Endothelial cell of umbilical vein (primary cell): ENCODE measurements around the gene FGD6. TPM values are rescaled to one million over a fixed set of nuclear protein-coding genes. Genes with fewer than 3 reads are reported as not detected.

ENCODE experiments used
- BruUV-seq: library from RNA; stranded (reverse); fragments of 400-500 nt; replicated peaks from 2 replicates; lab custom pipeline; 2021; lab: Mats Ljungman, UMichigan
- CTCF ChIA-PET: fragments of 300-600, 350-600 bp; sonication (Branson Sonifier 250); formaldehyde crosslinking; loops from one replicate; lab custom pipeline; 2021; ENCODE audit warnings: antibody characterized with exemption, inconsistent platforms; lab: Charles Lee
- POLR2A ChIA-PET: fragments of 300-600, 350-600 bp; sonication (Branson Sonifier 250); formaldehyde crosslinking; loops from one replicate; lab custom pipeline; 2021; ENCODE audit warnings: antibody characterized with exemption, inconsistent platforms; lab: Charles Lee
- DNase-seq: peaks from one replicate; pipeline ENCODE4 v3.0.0-alpha.2; 2011; ENCODE audit warnings: low read depth, low spot score
- FAIRE-seq: peaks from 2 replicates; lab custom pipeline; 2011; peaks lifted over from hg19 to GRCh38; lab: Jason Lieb, UNC
- H2AFZ ChIP-seq: 2 replicates; pipeline ENCODE4 v1.6.0; 2012; ENCODE audit warnings: low read depth, low read length, control low read depth, inconsistent platforms
- H3K27ac ChIP-seq: 2 replicates; pipeline ENCODE4 v1.5.1; 2011; ENCODE audit warnings: low read depth, mild to moderate bottlenecking, control low read depth, low read length, moderate library complexity; ENCODE audit not compliant: insufficient read depth
- H3K27me3 ChIP-seq, 2 experiments: 2 replicates each; pipeline versions ENCODE4 v1.6.0 to v1.6.1; 2011; ENCODE audit warnings: low read length in 2 of 2, mixed read lengths in 1 of 2; ENCODE audit not compliant: control insufficient read depth in 2 of 2, insufficient read depth in 2 of 2
- H3K36me3 ChIP-seq, 2 experiments: 2 replicates in 1 of 2; 3 replicates in 1 of 2; pipeline ENCODE4 v1.5.1; 2011; ENCODE audit warnings: low read length in 2 of 2, mild to moderate bottlenecking in 1 of 2, moderate library complexity in 1 of 2; ENCODE audit not compliant: control insufficient read depth in 2 of 2, insufficient read depth in 2 of 2; ENCODE audit errors: extremely low read depth in 1 of 2
- H3K4me1 ChIP-seq: 3 replicates; pipeline ENCODE4 v1.5.1; 2011; ENCODE audit warnings: mild to moderate bottlenecking, low read length; ENCODE audit not compliant: control insufficient read depth, insufficient read depth; ENCODE audit errors: extremely low read depth
- H3K4me2 ChIP-seq: 2 replicates; pipeline ENCODE4 v1.6.1; 2011; ENCODE audit warnings: low read length, control low read depth, mixed read lengths; ENCODE audit not compliant: insufficient read depth
- H3K4me3 ChIP-seq, 3 experiments: fragments of 200-600 bp in 1 of 3; sonication (generic), shearing (Covaris generic) in 1 of 3; replicated peaks in 1 of 3; 2 replicates each; pipeline ENCODE4 v1.5.1; 2011 to 2016; ENCODE audit warnings: control low read depth in 3 of 3, low read length in 3 of 3, mild to moderate bottlenecking in 2 of 3, inconsistent platforms in 1 of 3, low read depth in 1 of 3, moderate library complexity in 1 of 3; ENCODE audit not compliant: insufficient read depth in 1 of 3
- H3K79me2 ChIP-seq: 2 replicates; pipeline ENCODE4 v1.6.0; 2012; ENCODE audit warnings: low read length, inconsistent platforms; ENCODE audit not compliant: control insufficient read depth, insufficient read depth
- H3K9ac ChIP-seq: replicated peaks from 2 replicates; pipeline ENCODE3; 2011; ENCODE audit warnings: low read length, control low read depth; ENCODE audit not compliant: insufficient read depth; ENCODE audit errors: extremely low read depth
- H3K9me1 ChIP-seq: replicated peaks from 3 replicates; pipeline ENCODE4 v1.6.0; 2011; ENCODE audit warnings: mild to moderate bottlenecking, low read length; ENCODE audit not compliant: control insufficient read depth, insufficient read depth; ENCODE audit errors: extremely low read depth
- H3K9me3 ChIP-seq: replicated peaks from 2 replicates; pipeline ENCODE4 v1.5.1; 2012; ENCODE audit warnings: low read length, inconsistent platforms; ENCODE audit not compliant: control insufficient read depth, insufficient read depth
- H4K20me1 ChIP-seq: replicated peaks from 2 replicates; pipeline ENCODE3; 2011; ENCODE audit warnings: mild to moderate bottlenecking, low read length; ENCODE audit not compliant: control insufficient read depth, insufficient read depth; ENCODE audit errors: extremely low read depth
- CTCF ChIP-seq, 2 donors: IDR thresholded peaks; 1 replicate in 1 of 2; 2 replicates in 1 of 2; pipeline ENCODE4 v1.5.1; 2011; ENCODE audit warnings: low read length in 2 of 2, mild to moderate bottlenecking in 2 of 2, moderate library complexity in 2 of 2, control low read depth in 1 of 2, inconsistent platforms in 1 of 2, low read depth in 1 of 2; ENCODE audit not compliant: insufficient read depth in 1 of 2; ENCODE audit errors: extremely low read depth in 1 of 2
- EZH2 ChIP-seq: IDR thresholded peaks from 2 replicates; pipeline ENCODE4 v1.6.1; 2012; ENCODE audit warnings: borderline replicate concordance, low read depth, mild to moderate bottlenecking, moderate library complexity, low read length, inconsistent platforms; ENCODE audit not compliant: severe bottlenecking
- FOS ChIP-seq: IDR thresholded peaks from 2 replicates; pipeline ENCODE4 v1.6.1; 2011; ENCODE audit warnings: mild to moderate bottlenecking, low read length, moderate library complexity, borderline replicate concordance; ENCODE audit not compliant: insufficient read depth
- GATA2 ChIP-seq: IDR thresholded peaks from 2 replicates; pipeline ENCODE4 v1.7.0; 2011; ENCODE audit warnings: low read depth, mild to moderate bottlenecking, moderate library complexity, mixed read lengths, low read length; ENCODE audit not compliant: insufficient read length, insufficient read depth
- JUN ChIP-seq: IDR thresholded peaks from 2 replicates; pipeline ENCODE4 v1.6.1; 2011; ENCODE audit warnings: borderline replicate concordance, low read depth; ENCODE audit not compliant: insufficient read length, insufficient read depth
- MAX ChIP-seq: IDR thresholded peaks from 2 replicates; pipeline ENCODE4 v1.6.1; 2011; ENCODE audit not compliant: insufficient read depth, insufficient read length
- MYC ChIP-seq: IDR thresholded peaks from one replicate; pipeline ENCODE4 v1.6.1; 2011; ENCODE audit warnings: mild to moderate bottlenecking, low read depth, low read length
- POLR2A ChIP-seq: IDR thresholded peaks from 2 replicates; pipeline ENCODE4 v1.6.1; 2012; ENCODE audit warnings: low read depth, mild to moderate bottlenecking, control low read depth, low read length
- POLR2AphosphoS5 ChIP-seq: IDR thresholded peaks from 2 replicates; pipeline ENCODE4 v1.6.1; 2012; ENCODE audit warnings: low read depth, mild to moderate bottlenecking, control low read depth, low read length, moderate library complexity; ENCODE audit not compliant: insufficient read depth
- dilution Hi-C: fragments of 300-500 bp; cut with MboI; formaldehyde crosslinking; loops from one replicate; pipeline ENCODE4 v1.15.0; 2019; ENCODE audit warnings: low sequenced_read_pairs; ENCODE audit not compliant: extremely low pct_ligation_motif_present
- intact Hi-C: fragments of 100-400 bp; cut with micrococcal nuclease; formaldehyde crosslinking; loops from one replicate; pipeline ENCODE4 v1.10.0; 2022
- polyA plus RNA-seq, 4 experiments: library from polyadenylated mRNA; depleted of rRNA in 3 of 4; stranded (reverse) in 3 of 4; unstranded in 1 of 4; fragments of >200 nt; gene quantifications; 2 replicates each; pipeline versions ENCODE4 v1.2.1 to v1.2.3, GENCODE V29; 2011 to 2012; ENCODE audit warnings: missing spikeins in 1 of 4
- total RNA-seq: library from RNA; stranded (reverse); gene quantifications from 2 replicates; pipeline ENCODE4 v1.2.3, GENCODE V29; 2021

Gene FGD6
- total and polyA plus RNA-seq, 2 donors (not counting 3 experiments of a cell fraction or from before 2014, with no cell fraction given) = 5.9 to 14.0 TPM

- intact Hi-C loops (no loop called here), dilution Hi-C loops (no loop called here)
- POLR2A ChIA-PET = no interaction called here
These were observed 83.2 kb downstream of the FGD6 start for GRCh38 chr12:95134085-95134484.

More at GRCh38 chr12:95134085-95134484, 83.2 kb downstream of the FGD6 start:
- Histone ChIP-seq H3K27me3 (no peaks in the 10 kb centered on the region), H3K9me1 (no peaks in the 10 kb centered on the region), H3K27ac (no peak overlapping the region), H3K4me3 (no peak overlapping the region), H3K4me1 (peaks cover 9% of the 10 kb centered on the region), H3K9ac (no peak overlapping the region), H3K4me2 (no peak overlapping the region), H4K20me1 (no peaks in the 10 kb centered on the region), H3K79me2 (no peaks in the 10 kb centered on the region), H2AFZ (no peak overlapping the region), H3K36me3 (peaks cover 0 to 8% of the 10 kb centered on the region in 2 experiments), H3K9me3 (no peaks in the 10 kb centered on the region)
- FAIRE-seq (no peak), DNase-seq (no peak)
- TF ChIP-seq MAX (no peak), CTCF (IDR thresholded peaks at IDR 0.05; ENCODE audit: extremely low read depth in 1 of 2, insufficient read depth in 1 of 2, low read depth in 1 of 2, low read length in 2 of 2) (no peak), EZH2 (no peak), JUN (no peak), FOS (no peak), POLR2AphosphoS5 (no peak), GATA2 (no peak), POLR2A (no peak), MYC (no peak)
- CTCF ChIA-PET = interaction anchor here (0.8 to 3.4 kb wide), 6 partner anchors 8 to 400 kb away, joined by 3 to 14 read pairs (median 4); partner anchors contain the start of genes FGD6 and VEZT
- no TSS peak for BruUV-seq
